ENCODE data around the gene SPATA9.

The SPATA9 gene

GRCh38 chr5:95610546-95610945, 72.2 kb downstream of the SPATA9 start:
- TF ChIP-seq CTCF (conservative IDR thresholded peaks at IDR 0.05; ENCODE audit: low read length) = no peak
- H3K4me3 ChIP-seq (ENCODE audit: low read length) = no peak overlapping the region
- DNase-seq (ENCODE audit: low read depth) = no peak

- TF ChIP-seq CTCF (conservative IDR thresholded peaks at IDR 0.05; ENCODE audit: low read length) = no peak
- H3K4me3 ChIP-seq (ENCODE audit: low read length) = no peak overlapping the region
- DNase-seq (ENCODE audit: low read depth) = no peak
Measured at GRCh38 chr5:95609711-95610110, 73.1 kb downstream of the SPATA9 start.
